Duodenal mucosa (tissue), 2 donors: ENCODE data around the gene STAT6.
"Not testable (repeated sequence)": the region's sequence is repeated elsewhere in the genome, so short reads cannot be mapped to it uniquely, and the experiment has no call there.

Experiments
- H3K27ac ChIP-seq: one replicate; pipeline ENCODE4 v1.7.0; 2013; ENCODE audit warnings: low read depth, low read length
- H3K27me3 ChIP-seq, 2 donors: one replicate each; pipeline ENCODE4 v1.7.0; 2013; ENCODE audit warnings: low read length in 2 of 2, control low read depth in 1 of 2; ENCODE audit not compliant: insufficient read depth in 2 of 2, control insufficient read depth in 1 of 2
- H3K36me3 ChIP-seq, 2 donors: one replicate each; pipeline ENCODE4 v1.7.0; 2013; ENCODE audit warnings: low read length in 2 of 2, control low read depth in 1 of 2; ENCODE audit not compliant: insufficient read depth in 2 of 2, control insufficient read depth in 1 of 2
- H3K4me1 ChIP-seq, 2 donors: one replicate each; pipeline ENCODE4 v1.7.0; 2013; ENCODE audit warnings: low read length in 2 of 2, control low read depth in 1 of 2; ENCODE audit not compliant: insufficient read depth in 2 of 2, control insufficient read depth in 1 of 2
- H3K4me3 ChIP-seq, 2 donors: one replicate each; pipeline ENCODE4 v1.7.0; 2013; ENCODE audit warnings: low read length in 2 of 2, low read depth in 1 of 2
- H3K9ac ChIP-seq, 2 donors: one replicate each; pipeline ENCODE4 v1.7.0; 2013; ENCODE audit warnings: low read length in 2 of 2, low read depth in 1 of 2
- H3K9me3 ChIP-seq, 2 donors: one replicate each; pipeline ENCODE4 v1.7.0; 2013; ENCODE audit warnings: low read length in 2 of 2, control low read depth in 1 of 2; ENCODE audit not compliant: control insufficient read depth in 1 of 2

Gene STAT6

DNA sequence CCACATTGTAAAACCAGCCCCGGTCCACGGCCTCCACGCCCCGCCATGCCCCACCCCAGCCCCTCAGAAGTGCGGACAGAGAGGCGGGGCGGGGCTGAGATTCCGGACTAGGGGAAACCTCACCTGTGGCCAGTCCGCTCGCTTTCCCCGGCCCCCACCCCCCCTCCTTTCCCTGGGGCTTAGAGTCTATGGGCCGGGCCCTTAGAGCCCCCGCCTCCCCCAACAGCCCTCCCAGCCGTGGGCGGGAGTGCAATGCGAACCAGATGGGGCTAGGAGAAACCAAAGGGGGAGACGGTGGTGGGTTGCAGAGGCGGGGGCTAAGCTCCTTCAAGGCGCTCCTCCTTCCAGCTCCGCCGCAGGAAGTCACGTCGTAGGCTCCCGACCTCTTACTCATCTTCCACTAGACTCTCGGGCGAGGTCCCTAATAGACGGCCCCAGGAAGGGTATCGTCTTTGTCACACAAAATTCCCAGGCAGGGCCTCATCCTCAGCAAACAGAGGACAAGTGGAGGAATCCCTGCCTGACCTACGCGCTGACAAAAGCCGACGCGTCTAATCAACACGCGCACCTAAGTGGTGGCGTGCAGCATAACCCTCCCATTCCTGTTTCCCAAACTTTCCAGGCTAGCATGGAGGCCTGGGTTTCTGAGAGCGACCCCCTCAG is 23.3 kb downstream of the STAT6 start:
- Histone ChIP-seq H3K4me1 (peaks cover 25 to 38% of the 10 kb centered on the region in 2 donors), H3K27me3 (no peaks in the 10 kb centered on the region), H3K9me3 (no peaks in the 10 kb centered on the region), H3K27ac (peak overlapping the region; percentile 97), H3K4me3 (peak overlapping the region; percentile 81 to 82), H3K36me3 (peaks cover 0 to 7% of the 10 kb centered on the region in 2 donors), H3K9ac (peak overlapping the region; percentile 79 to 89)

DNA sequence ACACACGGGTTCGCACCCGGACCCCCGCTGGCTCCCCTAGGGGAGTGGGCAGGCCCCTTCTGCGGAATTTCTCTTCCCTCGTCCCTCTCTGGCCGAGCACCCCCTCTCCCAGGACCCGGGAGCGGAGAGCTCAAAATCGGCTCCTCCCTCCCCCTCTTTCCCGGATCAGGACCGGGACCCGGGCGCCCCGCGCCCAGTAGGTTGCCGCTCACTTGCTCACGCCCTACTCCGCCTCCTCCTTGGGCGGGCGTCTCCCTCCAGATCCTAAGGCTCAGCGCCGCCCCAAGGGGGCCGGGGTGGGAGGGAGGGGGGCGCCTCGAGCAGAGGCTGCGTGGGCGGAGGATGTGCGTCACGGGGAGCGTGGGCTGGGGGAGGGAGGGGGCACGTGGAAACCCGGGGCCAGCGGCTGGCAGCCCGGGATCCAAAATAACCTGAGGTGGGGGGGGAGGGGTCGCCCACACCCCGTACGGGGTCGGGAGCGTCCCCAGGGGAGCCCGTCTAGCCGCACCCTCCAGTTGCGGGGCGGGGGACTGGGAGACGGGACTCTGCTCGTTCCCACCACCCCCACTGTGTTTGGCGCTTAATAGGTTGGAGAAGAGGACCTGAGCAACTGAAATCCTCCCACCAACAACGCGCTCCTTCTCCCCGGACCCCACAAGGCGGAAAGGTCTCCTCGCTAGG is 24.0 kb downstream of the STAT6 start:
- peak overlapping the region; percentile 97 for H3K27ac ChIP-seq
- H3K4me1 ChIP-seq, result peaks cover 25 to 38% of the 10 kb centered on the region in 2 donors
- no peaks in the 10 kb centered on the region for H3K9me3 ChIP-seq
- H3K9ac ChIP-seq, result peak overlapping the region; percentile 79 to 89
- no peaks in the 10 kb centered on the region for H3K27me3 ChIP-seq
- peak overlapping the region; percentile 81 to 82 for H3K4me3 ChIP-seq
- peaks cover 0 to 4% of the 10 kb centered on the region in 2 donors for H3K36me3 ChIP-seq

DNA sequence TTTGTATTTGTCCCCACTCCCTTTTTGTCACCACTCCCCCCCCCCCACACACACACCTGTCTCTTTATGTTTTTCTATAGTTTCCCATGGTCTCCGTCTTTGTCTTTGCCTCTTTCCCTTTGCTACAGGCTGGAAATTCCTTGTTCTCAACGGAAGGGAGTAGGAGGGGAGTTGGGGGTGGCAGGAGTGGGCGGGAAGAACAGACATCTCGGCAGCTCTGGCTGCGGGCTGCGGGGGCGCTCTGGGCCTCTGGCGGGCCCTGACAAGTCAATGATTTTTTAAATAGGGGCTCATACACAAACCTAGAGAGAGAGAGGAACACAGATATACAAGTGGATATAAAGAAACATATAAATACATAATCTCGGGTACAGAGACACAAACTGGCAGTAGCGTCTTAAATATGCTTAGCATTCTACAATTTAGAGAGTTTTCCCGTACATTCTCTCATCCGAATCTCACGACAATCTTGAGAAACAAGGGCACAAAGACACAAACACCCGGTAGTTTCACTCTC is 24.6 kb downstream of the STAT6 start:
- peak overlapping the region; percentile 62 to 86 for H3K9ac ChIP-seq
- no peaks in the 10 kb centered on the region for H3K9me3 ChIP-seq
- peak overlapping the region; percentile 70 to 82 for H3K4me3 ChIP-seq
- no peaks in the 10 kb centered on the region for H3K27me3 ChIP-seq
- peak overlapping the region; percentile 76 for H3K27ac ChIP-seq
- H3K36me3 ChIP-seq, result peaks cover 0 to 4% of the 10 kb centered on the region in 2 donors
- peaks cover 25 to 37% of the 10 kb centered on the region in 2 donors for H3K4me1 ChIP-seq

GRCh38 chr12:57085999-57086492 is 25.1 kb downstream of the STAT6 start:
- H3K9ac ChIP-seq, result peak overlapping the region; percentile 62 to 86
- H3K4me3 ChIP-seq, result peak overlapping the region; percentile 70 to 82
- H3K9me3 ChIP-seq, result no peaks in the 10 kb centered on the region
- peaks cover 21 to 32% of the 10 kb centered on the region in 2 donors for H3K4me1 ChIP-seq
- peaks cover 0 to 2% of the 10 kb centered on the region in 2 donors for H3K36me3 ChIP-seq
- peak overlapping the region; percentile 76 for H3K27ac ChIP-seq
- no peaks in the 10 kb centered on the region for H3K27me3 ChIP-seq

GRCh38 chr12:57080855-57081254 is 30.3 kb downstream of the STAT6 start:
- Histone ChIP-seq H3K9me3 (no peaks in the 10 kb centered on the region), H3K4me1 (peaks cover 8 to 20% of the 10 kb centered on the region in 2 donors), H3K27ac (no peak overlapping the region), H3K27me3 (no peaks in the 10 kb centered on the region), H3K36me3 (no peaks in the 10 kb centered on the region), H3K4me3 (no peak overlapping the region), H3K9ac (no peak overlapping the region)

GRCh38 chr12:57079821-57080220 is 31.3 kb downstream of the STAT6 start:
- H3K36me3 ChIP-seq, result no peaks in the 10 kb centered on the region
- H3K27ac ChIP-seq, result no peak overlapping the region
- H3K4me3 ChIP-seq, result no peak overlapping the region
- H3K9me3 ChIP-seq, result no peaks in the 10 kb centered on the region
- H3K9ac ChIP-seq, result no peak overlapping the region
- H3K27me3 ChIP-seq, result no peaks in the 10 kb centered on the region
- peaks cover 7 to 19% of the 10 kb centered on the region in 2 donors for H3K4me1 ChIP-seq

DNA sequence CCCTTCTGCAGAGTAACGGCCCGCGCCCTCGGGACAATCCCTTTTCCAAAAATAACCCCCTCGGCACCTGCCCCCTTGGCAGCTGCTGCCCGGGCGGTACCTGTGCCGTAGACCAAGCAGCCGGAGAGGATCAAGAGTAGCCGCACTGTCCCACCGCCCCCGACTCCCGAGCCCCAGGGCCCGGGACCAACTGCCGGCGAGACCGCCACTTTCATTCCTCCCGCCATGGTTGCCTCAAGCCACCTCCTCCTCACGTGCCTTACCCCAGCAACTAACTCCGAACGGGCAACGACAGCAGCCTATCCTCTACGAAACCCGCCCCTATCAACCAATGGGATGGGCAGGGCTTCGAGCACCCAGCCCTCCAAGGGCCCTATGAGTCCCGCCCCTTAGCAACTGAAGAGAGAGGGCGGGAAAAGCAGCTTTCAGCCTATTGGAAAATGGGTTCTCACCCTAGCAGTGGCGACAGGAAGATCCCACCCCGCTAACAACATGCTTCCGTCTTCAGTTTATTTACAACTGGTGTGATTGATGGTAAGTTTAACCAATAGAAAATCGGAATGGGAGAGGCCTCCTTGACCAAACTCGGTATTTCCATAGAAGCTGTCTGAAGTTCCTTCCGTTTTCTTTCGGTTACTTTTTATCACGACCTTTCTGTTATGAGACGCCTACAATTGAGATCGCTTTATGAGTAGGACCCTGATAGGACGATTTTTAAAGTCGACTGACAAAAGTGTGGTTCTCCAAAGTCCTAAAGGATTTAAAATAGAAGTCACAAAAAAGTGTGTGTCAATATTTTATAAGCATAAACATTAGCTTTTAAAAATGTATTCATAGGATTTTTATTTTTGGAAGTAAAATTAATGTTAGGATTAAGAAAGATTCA is 32.4 kb downstream of the STAT6 start, which contains the start of gene NEMP1:
Gene NEMP1 (minus strand): TSS at position 273 of the 886 bp plus-strand sequence. CDS start 46 bp downstream, at position 227.
- Histone ChIP-seq H3K9ac (peak within 1 kb of the TSS; percentile 61 to 71), H3K9me3 (no peaks in the 10 kb centered on the region), H3K27me3 (no peaks in the 10 kb centered on the region)

DNA sequence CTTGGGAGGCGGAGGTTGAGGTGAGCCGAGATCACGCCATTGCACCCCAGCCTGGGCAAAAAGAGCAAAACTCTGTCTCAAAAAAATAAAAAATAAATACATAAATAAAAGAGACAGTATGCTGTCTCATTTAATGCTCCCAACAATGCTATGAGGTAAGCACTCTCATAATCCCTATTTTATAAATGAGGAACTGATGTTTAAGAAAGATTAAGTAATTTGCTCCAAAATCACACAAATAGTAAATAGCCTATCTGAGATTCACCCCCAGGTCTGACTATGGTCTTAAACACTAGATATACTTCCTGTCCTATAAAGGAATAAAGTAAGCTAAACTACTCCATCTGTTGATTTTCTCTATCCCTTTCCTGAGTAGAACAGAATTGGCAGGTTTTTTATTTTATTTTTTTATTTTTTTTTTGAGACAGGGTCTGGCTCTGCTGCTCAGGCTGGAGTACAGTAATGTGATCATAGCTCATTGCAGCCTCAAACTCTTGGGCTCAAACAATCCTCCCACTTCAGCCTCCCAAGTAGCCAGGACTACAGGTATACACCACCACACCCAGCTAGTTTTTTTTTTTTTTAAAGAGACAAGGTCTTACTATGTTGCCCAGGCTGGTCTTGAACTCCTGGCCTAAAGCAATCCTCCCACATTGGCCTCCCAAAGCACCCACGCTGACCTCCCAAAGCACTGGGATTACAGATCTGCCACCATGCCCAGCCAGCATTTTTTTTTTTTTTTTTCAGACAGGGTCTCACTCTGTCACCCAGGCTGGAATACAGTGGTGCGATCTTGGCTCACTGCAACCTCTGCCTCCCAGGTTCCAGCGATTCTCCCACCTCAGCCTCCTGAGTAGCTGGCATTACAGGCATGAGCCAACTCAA is 37.4 kb downstream of the STAT6 start:
- peaks cover 4 to 14% of the 10 kb centered on the region in 2 donors for H3K4me1 ChIP-seq
- H3K9me3 ChIP-seq, H3K9ac ChIP-seq, H3K27me3 ChIP-seq, H3K4me3 ChIP-seq, H3K27ac ChIP-seq: not testable (repeated sequence)
- peaks cover 5 to 10% of the 10 kb centered on the region in 2 donors for H3K36me3 ChIP-seq

More for the DNA sequence above, 32.4 kb downstream of the STAT6 start, which contains the start of gene NEMP1:
- Histone ChIP-seq H3K4me1 (peaks cover 7 to 19% of the 10 kb centered on the region in 2 donors), H3K27ac (peak within 1 kb of the TSS; percentile 76), H3K36me3 (no peaks in the 10 kb centered on the region), H3K4me3 (peak within 1 kb of the TSS; percentile 89 to 90)

DNA sequence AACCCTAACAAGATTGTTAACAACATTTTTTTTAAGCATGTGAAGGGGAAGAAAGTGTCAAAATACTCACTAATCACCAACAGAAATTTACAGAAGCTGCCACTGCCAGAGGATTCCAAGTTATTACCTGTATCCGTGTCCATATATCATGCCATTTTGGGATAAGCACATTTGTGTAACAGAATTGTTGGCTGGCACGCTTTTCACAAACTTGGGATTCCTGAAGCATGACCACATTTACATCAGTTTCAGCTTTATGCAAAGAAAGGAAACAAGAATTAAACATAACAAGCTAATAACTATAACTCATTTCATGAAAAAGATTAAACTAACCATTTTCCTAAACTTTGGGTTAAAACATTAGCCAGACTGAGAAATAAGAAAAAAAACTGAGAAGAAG is 38.5 kb downstream of the STAT6 start:
- Histone ChIP-seq H3K4me3 (no peak overlapping the region), H3K9ac (no peak overlapping the region), H3K36me3 (peaks cover 5 to 10% of the 10 kb centered on the region in 2 donors), H3K27me3 (no peaks in the 10 kb centered on the region), H3K4me1 (peaks cover 4 to 7% of the 10 kb centered on the region in 2 donors), H3K27ac (peak overlapping the region; percentile 20), H3K9me3 (no peaks in the 10 kb centered on the region)
